Measurements from ENCODE around the gene CTNNA3. TPM values are rescaled to one million over a fixed set of nuclear protein-coding genes. Genes with fewer than 3 reads are reported as not detected.

CTNNA3 gene
- total RNA-seq, 1 experiment from 2014 or later, result 0.32 TPM

DNA sequence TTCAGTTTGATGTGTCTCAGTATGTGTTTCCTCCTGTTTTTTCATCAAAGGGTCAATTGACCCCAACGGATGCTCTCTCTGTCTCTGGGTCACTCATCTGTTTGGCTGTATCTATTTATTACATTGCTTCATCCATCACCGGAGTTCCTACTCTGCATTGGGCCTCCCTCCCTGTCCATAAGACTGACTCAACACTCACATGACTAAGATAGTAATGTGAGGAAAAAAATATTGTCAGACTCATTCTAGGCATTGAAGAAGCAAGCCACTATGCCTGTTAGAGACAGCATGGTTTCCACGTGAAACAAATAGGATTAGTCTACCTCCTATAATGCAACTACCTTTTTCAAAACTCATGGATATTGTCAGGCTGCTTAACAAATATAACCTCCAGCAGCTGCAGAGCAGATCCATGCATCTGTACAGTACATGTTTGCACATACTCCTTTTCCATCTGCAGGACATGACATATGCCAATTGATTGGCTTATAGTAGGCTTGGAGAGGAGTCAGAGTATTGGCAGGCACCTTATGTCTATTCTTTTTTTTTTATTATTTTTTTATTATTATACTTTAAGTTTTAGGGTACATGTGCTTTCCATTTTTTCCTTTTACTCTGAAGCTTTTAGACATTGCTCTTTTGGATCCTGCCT lies 495.0 kb downstream of the CTNNA3 start:
- intact Hi-C loops (cut with micrococcal nuclease), result no loop called here
- H3K27ac ChIP-seq (ENCODE audit: low read depth, low read length), result no peak overlapping the region
- no peak overlapping the region for H3K4me3 ChIP-seq (replicated peaks in 1 of 2; ENCODE audit: low read depth in 1 of 2, low read length in 2 of 2)
- H3K4me1 ChIP-seq (ENCODE audit: control insufficient read depth in 1 of 2, insufficient read depth in 2 of 2, low read length in 2 of 2), result no peaks in the 10 kb centered on the region
- ChIA-PET POLR2A (no interaction called here), CTCF (no interaction called here), RAD21 (ENCODE audit: low non-redundant PET in 1 of 2, low total read pairs in 2 of 2, uncharacterized antibody in 2 of 2, unreplicated experiment in 2 of 2) (no interaction called here)
- H2AFZ ChIP-seq (ENCODE audit: low read depth, low read length, poor library complexity, severe bottlenecking), result no peak overlapping the region
- H4K20me1 ChIP-seq (ENCODE audit: insufficient read depth), result no peaks in the 10 kb centered on the region
- H3K36me3 ChIP-seq (ENCODE audit: control insufficient read depth in 1 of 2, insufficient read depth in 2 of 2, low read length in 2 of 2), result no peaks in the 10 kb centered on the region
- H3K9ac ChIP-seq (ENCODE audit: low read length), result no peak overlapping the region
- ATAC-seq (no peak), DNase-seq (ENCODE audit: low read depth, low spot score) (no peak)
- H3K27me3 ChIP-seq (ENCODE audit: insufficient read depth, low read length), result no peaks in the 10 kb centered on the region
- BruUV-seq (replicated peaks), result no TSS peak
- H3K9me2 ChIP-seq (ENCODE audit: insufficient read depth), result no peaks in the 10 kb centered on the region; the same call in 1 of the 2 replicates
- no peak for TF ChIP-seq EZH2phosphoT487 (IDR thresholded peaks at IDR 0.05; ENCODE audit: borderline replicate concordance)
- no peak for TF ChIP-seq YY1 (IDR thresholded peaks at IDR 0.05; ENCODE audit: extremely low read depth, insufficient replicate concordance, low read depth, low read length)
- TF ChIP-seq ZNF274 (IDR thresholded peaks at IDR 0.05; ENCODE audit: low read depth, low read length), result no peak
- no peak for TF ChIP-seq SP1 (IDR thresholded peaks at IDR 0.05; ENCODE audit: low read depth)
- TF ChIP-seq, protein P1, sequence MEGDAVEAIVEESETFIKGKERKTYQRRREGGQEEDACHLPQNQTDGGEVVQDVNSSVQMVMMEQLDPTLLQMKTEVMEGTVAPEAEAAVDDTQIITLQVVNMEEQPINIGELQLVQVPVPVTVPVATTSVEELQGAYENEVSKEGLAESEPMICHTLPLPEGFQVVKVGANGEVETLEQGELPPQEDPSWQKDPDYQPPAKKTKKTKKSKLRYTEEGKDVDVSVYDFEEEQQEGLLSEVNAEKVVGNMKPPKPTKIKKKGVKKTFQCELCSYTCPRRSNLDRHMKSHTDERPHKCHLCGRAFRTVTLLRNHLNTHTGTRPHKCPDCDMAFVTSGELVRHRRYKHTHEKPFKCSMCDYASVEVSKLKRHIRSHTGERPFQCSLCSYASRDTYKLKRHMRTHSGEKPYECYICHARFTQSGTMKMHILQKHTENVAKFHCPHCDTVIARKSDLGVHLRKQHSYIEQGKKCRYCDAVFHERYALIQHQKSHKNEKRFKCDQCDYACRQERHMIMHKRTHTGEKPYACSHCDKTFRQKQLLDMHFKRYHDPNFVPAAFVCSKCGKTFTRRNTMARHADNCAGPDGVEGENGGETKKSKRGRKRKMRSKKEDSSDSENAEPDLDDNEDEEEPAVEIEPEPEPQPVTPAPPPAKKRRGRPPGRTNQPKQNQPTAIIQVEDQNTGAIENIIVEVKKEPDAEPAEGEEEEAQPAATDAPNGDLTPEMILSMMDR (IDR thresholded peaks at IDR 0.05 in 2 of 3, conservative IDR thresholded peaks at IDR 0.05 in 1 of 3; ENCODE audit: borderline replicate concordance in 1 of 3, insufficient read depth in 1 of 3, low read depth in 2 of 3, low read length in 2 of 3), result no peak
- no peak for TF ChIP-seq POLR2A (IDR thresholded peaks at IDR 0.05; ENCODE audit: borderline replicate concordance, extremely low read depth, insufficient read depth, insufficient read length)
- no peak for TF ChIP-seq TCF7L2 (IDR thresholded peaks at IDR 0.05; ENCODE audit: borderline replicate concordance, extremely low read depth, insufficient read depth, insufficient read length)
- TF ChIP-seq EZH2 (IDR thresholded peaks at IDR 0.05), result no peak
- no peak for TF ChIP-seq SIN3A (IDR thresholded peaks at IDR 0.05; ENCODE audit: low read depth)
- TF ChIP-seq, protein P2, sequence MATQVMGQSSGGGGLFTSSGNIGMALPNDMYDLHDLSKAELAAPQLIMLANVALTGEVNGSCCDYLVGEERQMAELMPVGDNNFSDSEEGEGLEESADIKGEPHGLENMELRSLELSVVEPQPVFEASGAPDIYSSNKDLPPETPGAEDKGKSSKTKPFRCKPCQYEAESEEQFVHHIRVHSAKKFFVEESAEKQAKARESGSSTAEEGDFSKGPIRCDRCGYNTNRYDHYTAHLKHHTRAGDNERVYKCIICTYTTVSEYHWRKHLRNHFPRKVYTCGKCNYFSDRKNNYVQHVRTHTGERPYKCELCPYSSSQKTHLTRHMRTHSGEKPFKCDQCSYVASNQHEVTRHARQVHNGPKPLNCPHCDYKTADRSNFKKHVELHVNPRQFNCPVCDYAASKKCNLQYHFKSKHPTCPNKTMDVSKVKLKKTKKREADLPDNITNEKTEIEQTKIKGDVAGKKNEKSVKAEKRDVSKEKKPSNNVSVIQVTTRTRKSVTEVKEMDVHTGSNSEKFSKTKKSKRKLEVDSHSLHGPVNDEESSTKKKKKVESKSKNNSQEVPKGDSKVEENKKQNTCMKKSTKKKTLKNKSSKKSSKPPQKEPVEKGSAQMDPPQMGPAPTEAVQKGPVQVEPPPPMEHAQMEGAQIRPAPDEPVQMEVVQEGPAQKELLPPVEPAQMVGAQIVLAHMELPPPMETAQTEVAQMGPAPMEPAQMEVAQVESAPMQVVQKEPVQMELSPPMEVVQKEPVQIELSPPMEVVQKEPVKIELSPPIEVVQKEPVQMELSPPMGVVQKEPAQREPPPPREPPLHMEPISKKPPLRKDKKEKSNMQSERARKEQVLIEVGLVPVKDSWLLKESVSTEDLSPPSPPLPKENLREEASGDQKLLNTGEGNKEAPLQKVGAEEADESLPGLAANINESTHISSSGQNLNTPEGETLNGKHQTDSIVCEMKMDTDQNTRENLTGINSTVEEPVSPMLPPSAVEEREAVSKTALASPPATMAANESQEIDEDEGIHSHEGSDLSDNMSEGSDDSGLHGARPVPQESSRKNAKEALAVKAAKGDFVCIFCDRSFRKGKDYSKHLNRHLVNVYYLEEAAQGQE (IDR thresholded peaks at IDR 0.05; ENCODE audit: low read depth), result no peak
- TF ChIP-seq CEBPB (IDR thresholded peaks at IDR 0.05; ENCODE audit: low read depth), result no peak
- no peak for TF ChIP-seq RAD21 (IDR thresholded peaks at IDR 0.05; ENCODE audit: low read depth)
- TF ChIP-seq POLR2AphosphoS5 (IDR thresholded peaks at IDR 0.05; ENCODE audit: low read depth, low read length), result no peak
- TF ChIP-seq ELF1 (IDR thresholded peaks at IDR 0.05; ENCODE audit: borderline replicate concordance, low read depth), result no peak
- no peak for TF ChIP-seq ZFX (IDR thresholded peaks at IDR 0.05)
- H3K79me2 ChIP-seq (ENCODE audit: insufficient read depth, low read length), result no peaks in the 10 kb centered on the region
- no peak overlapping the region for H3K4me2 ChIP-seq (ENCODE audit: low read length)
- no peaks in the 10 kb centered on the region for H3K9me3 ChIP-seq (ENCODE audit: control insufficient read depth in 1 of 2, insufficient read depth in 1 of 2, low read depth in 1 of 2, low read length in 2 of 2)
